GM03348 (cell line): ENCODE data around the gene ITGB4.

ENCODE experiments used
- DNase-seq: peaks from one replicate; pipeline ENCODE4 v3.0.0; 2012; ENCODE audit warnings: low spot score

The ITGB4 gene

DNA sequence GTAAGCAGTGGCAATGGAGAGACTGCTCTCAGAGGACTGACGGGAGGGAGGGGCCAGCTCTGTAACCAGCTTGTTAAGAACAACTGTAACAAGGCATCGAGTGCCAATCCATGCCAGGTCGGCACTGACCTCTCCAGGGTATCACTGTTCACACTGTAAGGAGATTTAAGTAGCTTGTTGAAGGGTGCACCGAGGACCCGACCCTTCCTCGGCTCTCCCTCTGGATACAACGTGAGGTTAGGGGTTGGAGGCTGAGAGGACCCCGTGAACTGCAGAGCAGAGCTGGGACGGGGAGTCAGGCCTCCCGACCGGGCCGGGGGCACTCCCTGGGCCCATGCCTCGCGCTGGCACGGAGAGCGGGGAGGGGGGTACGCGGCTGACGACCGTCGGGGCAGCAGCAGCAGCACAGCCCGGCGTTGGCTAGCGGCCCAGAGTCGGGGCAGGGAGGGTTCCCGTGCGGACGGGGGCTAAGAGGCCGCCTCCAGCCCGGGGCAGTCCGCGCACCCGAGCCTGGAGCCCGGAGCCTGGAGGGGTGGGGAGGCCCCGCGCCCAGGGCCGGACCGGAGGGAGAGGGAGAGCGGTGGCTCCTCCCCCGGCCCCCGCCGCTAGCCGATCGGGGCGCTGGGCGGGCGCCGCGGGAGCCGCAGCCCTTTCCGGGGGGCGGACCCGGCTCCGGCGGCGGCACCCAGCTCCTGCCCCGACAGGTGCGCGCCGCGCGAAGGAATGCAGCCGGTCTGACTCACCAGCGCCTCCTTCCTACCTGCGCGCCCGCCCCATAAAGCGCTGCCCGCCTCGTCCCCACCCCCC lies at the start of gene ITGB4:
Gene ITGB4 (plus strand): TSS at position 804 of the 807 bp plus-strand sequence. CDS start 3,245 bp downstream, outside the sequence.
- peak; percentile 51 for DNase-seq

DNA sequence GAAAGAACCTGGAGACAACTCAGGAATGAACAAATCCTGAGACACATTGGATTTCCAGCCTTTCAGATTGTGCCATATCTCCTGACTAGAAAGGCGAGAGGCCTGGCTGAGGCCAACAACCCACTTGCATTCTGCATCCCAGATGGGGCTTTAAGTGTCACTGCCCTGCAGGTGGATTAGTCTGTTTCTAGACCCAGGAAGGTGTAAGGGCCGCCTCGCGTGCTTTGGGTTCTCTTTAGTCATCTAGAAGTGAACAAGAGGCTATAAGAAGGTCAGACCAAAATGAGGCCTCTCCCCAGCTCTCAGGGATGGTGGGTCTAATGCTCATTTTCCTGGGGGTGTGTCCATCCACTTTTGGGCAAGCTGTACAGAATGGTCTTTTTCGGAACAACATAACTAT lies 49.2 kb upstream of the ITGB4 start:
- DNase-seq = no peak

DNA sequence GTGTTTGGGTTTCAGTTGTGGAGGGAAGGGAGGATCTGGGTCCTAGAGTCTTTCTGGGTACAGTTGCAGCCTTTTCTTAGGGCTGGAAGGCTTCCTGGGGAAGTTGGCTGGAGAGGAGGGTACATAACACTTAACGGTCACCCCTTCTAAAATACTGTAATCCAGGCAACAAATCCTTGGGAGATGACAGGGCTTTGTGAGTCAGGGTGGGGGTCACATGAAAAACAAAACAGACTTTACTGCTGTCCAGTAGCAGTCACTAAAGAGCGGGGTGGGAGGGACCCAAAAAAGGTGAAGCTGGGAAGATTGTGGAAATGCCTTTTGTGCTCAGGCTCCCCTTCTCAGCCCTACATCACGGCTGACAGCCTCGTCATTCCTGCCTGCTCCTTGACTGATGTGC lies 47.8 kb upstream of the ITGB4 start:
- no peak for DNase-seq

DNA sequence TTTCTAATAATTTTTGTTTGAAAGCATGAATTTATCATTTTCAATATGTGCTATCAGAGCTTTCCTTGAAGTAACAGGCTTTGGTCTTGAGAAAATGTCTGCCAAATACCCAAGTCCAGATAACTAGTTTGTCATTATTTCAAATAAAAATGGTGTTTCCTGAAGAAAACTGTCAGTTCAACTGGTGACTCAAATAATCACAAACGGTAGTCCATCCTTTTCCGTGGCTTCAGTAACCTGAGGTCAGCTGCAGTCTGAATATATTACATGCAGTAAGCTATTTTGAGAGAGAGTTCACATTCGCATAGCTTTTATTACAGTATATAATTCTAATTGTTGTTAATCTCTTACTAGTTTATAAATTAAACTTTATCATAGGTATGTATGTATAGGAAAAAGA lies 44.8 kb upstream of the ITGB4 start:
- DNase-seq = no peak

DNA sequence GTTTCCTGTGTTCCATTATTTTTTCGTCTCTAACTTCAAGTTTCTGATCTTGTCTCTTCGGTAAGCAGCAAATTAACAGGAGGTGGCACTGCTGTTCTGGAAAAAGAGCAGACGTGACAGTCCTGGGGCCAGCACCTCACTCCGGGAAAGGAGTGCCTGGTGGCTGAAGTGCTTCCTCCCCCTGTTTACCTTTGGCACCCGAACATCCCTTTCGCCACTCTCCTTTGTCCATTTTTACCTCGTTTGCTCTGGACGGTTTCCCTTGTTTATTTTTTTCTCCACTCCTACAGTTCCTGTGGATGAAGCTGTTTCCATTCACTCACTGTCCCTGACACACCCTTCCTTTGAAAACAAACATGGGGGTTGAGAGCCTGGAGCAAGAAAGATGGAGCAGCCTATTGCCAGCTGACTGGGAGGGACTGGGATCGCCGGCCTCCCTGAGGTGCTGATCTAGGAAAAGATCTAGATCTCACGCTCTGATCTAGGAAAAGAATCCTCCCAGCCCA lies 41.5 kb upstream of the ITGB4 start:
- DNase-seq = no peak

DNA sequence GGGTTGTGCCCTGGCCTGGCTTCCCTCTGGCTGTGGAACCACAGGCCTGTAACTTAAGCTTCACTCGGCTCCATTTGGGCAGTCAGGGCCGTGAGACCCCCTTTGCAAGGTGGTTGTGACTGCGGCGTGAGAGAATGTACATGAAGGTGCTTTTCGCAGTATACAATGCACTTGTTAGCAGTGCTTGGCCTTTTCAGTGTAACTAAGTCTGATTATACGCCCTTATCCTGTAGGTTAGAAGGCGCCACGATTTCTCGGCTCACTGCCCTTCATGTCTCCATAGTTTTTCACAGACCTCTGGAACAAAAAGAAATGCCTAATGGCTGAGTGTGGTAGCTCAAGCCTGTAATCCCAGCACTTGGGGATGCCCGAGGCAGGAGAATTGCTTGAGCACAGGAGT lies 40.8 kb upstream of the ITGB4 start:
- DNase-seq = no peak

DNA sequence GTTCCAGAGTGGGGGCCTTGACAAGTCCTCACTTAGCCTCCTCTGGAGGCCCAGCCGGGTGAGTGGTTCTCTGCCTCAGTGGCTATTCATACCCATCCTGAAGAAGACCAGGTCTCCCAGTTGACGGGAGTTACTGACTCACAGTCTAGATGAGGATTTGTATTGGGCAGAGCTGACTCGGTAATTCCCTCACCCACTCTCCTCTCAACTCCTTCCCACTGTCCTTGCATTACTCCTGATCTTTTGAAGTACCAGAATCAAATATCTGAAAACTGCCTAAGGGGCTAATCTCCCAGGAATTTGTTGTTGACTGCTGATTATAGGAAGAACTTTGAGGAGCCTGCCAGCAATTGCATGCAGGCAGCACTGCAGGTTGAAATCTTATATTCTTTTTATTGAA lies 40.0 kb upstream of the ITGB4 start:
- peak; percentile 38 for DNase-seq

DNA sequence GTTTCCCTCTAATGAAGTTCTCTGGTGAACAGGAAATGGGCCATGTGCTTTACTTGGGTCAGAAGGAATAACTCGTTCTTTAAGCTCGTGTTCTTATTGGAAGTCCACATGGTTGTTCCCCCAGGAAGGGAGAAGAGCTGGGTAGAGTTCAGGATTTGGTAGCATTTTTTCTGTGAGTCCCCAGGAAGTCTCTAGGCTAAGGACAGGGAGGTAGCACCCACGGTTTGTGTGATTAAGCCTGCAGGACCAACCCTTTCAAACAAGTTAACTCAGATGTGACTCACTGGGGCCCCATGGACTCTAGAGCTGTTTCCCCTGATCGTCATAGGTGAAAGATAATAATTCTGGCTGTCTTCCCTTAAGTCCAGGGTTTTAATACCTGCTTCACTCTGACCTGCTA lies 37.7 kb upstream of the ITGB4 start:
- DNase-seq = peak; percentile 37

DNA sequence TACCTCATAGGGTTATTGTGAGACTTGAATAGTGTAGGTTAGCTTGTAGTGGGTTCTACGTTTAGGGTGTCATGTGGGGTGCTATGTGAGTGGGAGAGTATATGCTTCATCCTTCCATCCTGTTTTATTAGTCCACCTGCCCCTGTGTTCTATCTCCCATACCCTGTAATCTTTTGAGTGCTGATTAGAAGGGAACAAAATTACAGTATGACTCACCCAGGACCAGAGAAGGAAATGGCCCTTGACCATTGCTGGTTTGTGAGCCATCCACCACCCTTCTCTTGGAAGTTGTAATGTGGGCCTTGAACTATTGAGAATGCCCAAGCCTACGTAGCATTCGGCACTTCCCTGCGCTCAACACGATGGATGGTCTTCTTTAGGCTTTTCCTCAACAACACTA lies 37.0 kb upstream of the ITGB4 start:
- no peak for DNase-seq

DNA sequence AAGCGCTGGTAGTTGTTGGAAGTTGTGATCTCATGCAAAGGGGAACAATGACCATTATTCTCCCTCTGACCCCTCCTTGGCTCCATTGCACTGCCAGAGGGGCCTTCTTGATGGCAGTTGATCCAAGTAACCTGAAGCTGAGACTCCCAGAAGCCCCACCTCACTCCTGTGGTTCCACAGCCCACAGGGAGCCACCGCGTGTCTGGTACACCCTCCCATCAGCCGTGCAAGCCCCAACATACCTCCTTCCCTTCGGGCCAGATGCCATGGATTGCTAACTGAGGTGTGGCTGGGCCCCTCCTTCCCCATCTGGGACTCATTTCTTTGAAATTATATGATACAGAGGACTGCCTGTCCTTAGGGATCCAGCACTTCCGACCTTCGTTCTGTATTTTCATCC lies 36.3 kb upstream of the ITGB4 start:
- DNase-seq = peak; percentile 66

DNA sequence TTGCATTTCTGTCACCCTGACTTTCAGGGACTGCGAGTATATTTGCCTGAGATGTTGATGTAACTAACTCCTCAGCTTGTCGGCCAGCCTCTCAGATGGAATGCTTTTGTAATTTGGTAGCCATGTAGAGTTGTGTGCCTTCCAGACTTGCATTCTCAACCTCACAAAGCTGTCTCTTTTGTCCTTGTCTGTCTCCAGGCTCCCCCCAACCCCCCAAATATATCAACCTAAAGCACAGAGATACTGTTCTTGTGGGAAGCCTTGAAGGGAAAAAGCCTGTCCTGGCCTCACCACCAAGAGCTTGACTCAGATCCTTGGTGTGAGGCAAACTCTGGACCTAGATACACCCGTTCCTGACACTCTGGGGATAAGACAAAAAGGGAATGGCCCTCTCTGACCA lies 35.8 kb upstream of the ITGB4 start:
- DNase-seq = no peak

DNA sequence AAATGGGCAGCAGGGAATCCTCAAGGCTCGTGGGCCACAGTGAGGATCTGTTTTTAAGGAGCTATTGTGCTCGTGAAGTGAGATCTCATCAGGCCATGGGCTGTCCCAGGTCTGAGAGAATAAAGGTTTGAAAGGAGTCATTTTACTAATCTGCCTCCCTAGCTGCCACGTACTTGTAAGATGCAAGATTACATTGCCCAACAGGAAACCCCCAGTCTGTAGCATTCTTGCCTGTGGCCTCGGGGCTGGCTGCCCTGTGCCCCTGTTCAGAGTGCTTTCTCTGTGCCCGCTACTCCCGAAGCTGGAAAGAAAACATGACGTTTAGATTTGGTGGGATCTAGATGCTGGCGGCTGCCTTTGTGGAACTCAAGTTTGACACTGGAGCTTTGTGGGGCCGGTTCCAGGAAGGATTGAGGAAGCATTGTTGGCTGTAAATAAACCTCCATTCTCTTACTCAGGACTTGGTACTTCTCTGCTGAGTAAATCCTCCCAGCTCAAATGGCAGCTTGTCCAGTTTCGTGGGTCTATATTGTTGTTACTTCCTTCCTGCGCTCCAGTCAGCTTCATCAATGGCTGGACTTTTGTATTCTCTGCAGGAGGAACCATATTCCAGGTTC lies 32.9 kb upstream of the ITGB4 start:
- no peak for DNase-seq

DNA sequence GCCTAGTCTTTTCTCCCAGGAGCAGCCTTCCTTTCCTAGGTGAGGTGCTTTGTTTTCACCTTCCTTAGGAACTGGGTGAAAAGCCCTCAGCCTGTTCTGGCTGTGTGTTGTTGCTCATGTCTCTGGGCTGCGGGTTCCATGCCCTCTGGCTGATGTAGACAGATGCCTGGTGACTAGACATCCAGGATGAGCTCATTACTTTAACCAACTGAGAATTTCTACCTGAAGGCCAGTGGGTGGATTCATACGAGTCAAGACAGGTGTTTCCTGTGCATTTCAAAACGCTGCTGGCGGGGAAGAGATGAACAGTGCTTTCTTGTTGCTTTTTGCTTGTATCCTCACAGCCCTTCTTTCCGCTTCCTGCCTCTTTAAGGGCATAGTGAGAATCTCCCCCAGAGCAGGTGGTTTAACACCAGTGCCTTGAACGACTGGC lies 31.8 kb upstream of the ITGB4 start:
- no peak for DNase-seq

DNA sequence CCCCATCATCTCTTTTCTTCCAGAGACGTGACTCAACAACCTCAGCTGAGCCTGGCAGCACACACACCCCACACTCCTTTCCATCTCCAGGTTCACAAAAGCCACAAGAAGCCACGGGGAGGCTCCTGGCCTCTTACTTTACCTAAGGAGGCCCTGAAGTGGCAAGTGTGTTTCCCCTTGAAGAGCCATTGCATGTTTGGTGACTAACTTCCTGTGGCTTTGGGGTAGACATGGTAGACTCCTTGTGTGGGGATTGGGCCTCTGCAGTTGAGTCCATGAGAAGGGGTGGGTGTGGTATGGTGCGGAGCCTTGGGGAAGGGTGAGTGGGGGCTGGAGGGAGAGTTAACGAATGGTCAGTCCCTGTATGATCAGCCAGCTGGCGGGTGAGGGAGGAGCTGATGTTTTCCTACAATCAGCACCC lies 29.9 kb upstream of the ITGB4 start:
- no peak for DNase-seq

DNA sequence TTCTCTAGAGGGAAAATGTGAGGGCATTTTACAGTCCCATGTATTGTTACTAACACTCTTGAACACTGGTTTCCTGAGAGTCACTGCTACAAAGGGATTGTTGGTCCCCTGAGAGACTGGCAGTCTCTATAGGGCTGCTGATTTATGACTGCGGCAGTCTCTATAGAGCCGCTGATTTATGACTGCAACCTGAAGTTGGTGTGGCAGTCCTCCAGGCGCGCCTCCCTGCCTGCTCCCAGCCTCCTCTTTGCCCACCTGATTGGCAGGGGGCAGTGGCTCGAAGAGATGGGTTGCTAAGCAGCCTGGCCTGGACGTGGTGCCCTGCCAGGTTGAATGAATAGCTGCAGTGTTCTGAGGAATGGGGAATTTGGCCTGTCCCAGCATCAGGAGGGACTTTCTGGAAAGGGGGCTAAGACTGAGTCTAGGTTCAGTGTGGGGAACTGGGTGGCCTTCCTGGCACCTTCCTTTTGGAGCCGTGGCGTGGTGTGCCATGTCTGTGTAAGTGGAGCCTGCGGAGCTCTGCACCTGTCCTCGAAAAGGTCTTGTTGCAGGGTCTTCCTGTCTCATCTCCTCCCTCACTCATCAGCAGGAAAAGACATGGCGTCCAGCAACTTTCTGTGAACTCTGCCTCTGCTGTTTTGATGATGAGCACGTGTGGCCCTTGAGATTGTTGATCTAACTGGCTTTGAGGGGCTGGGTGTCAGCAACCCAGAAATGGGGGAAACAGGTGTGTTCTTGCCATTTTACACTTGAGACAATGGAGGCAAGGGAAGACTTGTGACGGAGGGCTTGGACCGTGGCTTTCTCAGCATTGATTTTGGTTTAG lies 29.2 kb upstream of the ITGB4 start:
- no peak for DNase-seq

DNA sequence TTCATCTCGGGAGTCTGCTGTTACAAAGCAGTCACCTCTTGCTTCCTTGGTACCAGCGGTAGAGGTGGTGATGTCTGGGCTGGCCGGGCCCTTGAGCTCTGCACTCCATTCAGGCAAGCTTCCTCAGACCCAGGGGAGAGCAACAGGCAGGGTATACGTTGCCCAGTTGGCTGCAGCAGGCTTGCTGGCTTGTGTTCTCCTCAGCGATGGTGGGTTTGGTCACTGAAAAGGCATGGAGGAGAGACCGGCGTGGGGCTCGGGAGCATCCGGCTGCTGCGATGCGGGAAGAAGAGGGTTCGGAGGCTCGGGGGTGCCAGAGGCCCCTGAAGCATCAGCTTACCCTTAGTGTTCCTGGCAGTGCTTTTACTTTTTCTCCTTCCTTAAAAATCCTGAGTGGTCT lies 28.3 kb upstream of the ITGB4 start:
- DNase-seq = no peak

DNA sequence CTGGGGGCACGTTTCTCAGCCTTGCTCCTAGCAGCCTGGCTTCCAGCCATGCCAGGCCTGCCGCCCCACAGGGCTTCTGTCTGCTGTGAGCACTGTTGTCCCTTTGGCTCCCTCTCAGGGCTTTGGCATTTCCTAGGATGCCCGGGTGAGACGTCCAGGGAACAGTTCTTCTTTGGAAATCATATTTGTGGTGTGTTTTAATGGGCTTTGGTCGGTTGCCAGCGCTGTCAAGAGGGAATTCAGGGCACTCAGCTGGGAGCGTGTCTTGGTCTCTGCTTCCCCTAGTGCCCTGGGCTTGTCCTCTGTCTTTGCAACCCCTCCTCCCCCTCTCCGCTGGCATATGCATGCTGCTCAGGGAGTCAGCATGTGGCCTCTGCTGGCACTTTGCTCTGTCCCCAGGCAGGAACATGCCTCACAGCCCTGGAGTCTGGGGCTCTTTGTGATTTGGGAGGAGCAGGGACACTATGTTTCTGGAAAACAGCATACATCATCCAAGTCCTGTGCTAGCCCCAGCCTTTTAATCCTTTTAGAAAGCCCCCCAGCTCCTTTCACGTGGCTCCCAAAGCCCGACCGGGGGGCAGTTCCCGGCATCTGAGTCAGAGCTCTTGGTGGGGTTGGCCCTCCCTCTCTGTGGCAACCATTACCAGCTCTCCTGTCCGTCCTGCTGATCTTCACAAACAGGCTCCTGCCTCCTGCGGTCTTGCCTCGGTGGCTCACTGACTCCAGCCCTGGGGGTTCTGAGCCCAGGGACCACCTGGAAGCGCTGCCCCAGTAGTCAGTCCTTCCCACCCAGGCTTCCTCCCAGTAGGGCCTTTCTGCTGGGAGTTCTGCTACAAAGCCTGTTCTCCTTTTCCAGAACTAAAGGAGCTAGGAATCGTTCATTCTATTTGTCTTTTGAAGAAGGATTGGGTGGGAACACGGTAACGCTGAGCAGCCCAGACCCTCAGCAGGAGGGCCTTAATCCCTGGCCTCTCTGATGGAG lies 27.5 kb upstream of the ITGB4 start:
- DNase-seq = peak; percentile 91

DNA sequence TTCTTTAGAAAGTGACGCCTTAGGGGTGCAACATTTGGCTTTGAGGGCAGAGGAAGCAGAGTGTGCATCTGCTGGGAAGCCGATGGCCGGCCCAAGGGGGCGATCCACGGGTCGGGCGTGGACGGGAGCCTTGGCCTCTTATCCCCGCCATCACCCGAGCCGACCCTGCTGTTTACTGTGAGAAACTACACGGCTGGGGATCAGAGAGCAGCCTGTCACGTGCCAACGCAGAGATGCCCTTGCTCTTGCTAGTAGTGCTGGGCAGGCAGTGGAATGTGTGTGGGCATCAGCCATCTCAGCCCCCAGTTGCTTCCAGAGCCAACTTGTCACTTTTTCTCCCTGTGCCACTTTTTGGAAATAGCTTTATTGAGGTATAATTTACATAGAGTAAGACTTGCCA lies 26.7 kb upstream of the ITGB4 start:
- no peak for DNase-seq

DNA sequence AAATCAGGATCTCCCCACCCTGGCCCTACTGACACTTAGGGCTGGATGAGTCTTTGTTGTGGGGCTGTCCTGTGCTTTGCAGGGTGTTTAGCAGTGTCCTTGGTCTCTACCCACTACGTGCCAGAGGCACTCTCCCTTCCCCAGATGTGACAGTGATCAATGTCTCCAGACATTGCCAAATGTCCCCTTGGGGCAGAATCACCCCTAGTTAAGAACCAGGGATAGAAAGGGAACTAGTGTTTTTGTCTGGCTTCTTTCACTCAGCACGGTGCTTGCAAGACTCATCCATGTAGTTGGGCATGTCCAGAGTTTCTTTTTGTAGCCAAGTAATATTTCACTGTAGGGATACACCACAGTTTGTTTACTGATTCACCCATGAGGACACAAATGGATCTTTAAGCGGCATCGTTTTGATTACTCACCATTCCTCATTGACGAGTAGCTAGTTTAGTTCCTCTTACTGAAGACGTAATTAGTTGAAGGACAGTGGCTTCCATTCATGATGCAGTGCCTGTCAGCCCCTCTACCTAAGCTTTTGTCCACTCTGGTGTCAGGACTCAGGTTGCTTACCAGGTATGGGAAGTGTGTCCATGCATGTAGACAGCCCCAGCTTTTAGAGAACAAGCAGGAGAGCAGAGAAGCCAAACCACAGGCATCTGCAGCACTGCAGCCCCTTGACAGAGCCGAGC lies 26.0 kb upstream of the ITGB4 start:
- DNase-seq = peak; percentile 49

DNA sequence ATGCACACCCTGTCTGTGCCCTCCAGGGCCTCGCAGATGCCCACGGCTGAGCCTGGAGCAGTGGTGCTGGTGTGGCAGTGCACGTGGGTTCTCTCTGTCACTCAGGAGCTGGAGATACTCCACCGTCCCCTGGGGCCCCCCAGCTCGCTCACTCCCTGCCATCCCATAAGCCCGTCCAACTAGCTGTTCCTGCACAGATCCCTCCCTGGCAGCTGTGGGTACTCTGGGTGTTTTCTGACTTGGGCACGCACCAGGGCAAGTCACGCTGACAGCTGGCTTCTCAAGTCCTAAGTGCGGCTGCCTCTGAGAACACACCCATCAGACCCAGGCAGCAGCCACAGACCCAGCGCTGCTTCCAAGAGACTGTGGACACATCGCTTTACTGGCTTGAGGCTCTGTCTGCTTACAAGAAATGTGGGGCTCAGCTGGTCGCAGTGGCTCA lies 25.4 kb upstream of the ITGB4 start:
- DNase-seq = no peak
